NB4 (cell line): Measurements from ENCODE around the gene CXCL12.

Experiments used
- CTCF ChIP-seq: IDR thresholded peaks from one replicate; pipeline ENCODE4 v1.5.1; 2012; ENCODE audit warnings: low read depth, low read length
- POLR2A ChIP-seq: IDR thresholded peaks from 2 replicates; pipeline ENCODE4 v1.6.1; 2011; ENCODE audit warnings: mild to moderate bottlenecking; ENCODE audit not compliant: insufficient read length; ENCODE audit errors: extremely low read depth

GRCh38 chr10:44424298-44424697 is 39.4 kb upstream of the CXCL12 start:
- TF ChIP-seq CTCF (no peak), POLR2A (no peak)
